ENCODE measurements around the gene YBEY.

- TF ChIP-seq CTCF (IDR thresholded peaks at IDR 0.05; ENCODE audit: control extremely low read depth in 1 of 3, insufficient read depth in 1 of 3, low read depth in 1 of 3, low read length in 3 of 3) (no peak), RAD21 (IDR thresholded peaks at IDR 0.05 in 1 of 2, conservative IDR thresholded peaks at IDR 0.05 in 1 of 2; ENCODE audit: low read depth in 2 of 2, low read length in 2 of 2) (no peak), POLR2A (IDR thresholded peaks at IDR 0.05; ENCODE audit: control extremely low read depth in 1 of 2, low read depth in 2 of 2, low read length in 2 of 2) (no peak; a peak in 1 of 3 replicates), EZH2 (IDR thresholded peaks at IDR 0.05; ENCODE audit: low read depth, low read length, severe bottlenecking) (no peak), SP1 (IDR thresholded peaks at IDR 0.05; ENCODE audit: low read depth, low read length) (no peak), ATF3 (IDR thresholded peaks at IDR 0.05; ENCODE audit: insufficient read depth, low read depth, low read length) (no peak), JUND (IDR thresholded peaks at IDR 0.05; ENCODE audit: low read length) (no peak), EGR1 (IDR thresholded peaks at IDR 0.05; ENCODE audit: borderline replicate concordance, low read depth, low read length) (no peak), CHD2 (IDR thresholded peaks at IDR 0.05; ENCODE audit: low read length) (no peak), SIN3A (conservative IDR thresholded peaks at IDR 0.05 in 1 of 2, IDR thresholded peaks at IDR 0.05 in 1 of 2; ENCODE audit: low read depth in 1 of 2, low read length in 2 of 2) (peak in 1 of 2 experiments; percentile 69; a peak in 2 of 4 replicates), EP300 (IDR thresholded peaks at IDR 0.05; ENCODE audit: borderline replicate concordance in 1 of 2, low read depth in 2 of 2, low read length in 2 of 2) (no peak)
These were observed 31.7 kb downstream of the YBEY start for GRCh38 chr21:46317710-46318463.

Data from H1 (cell line).